HG02642 (cell line): ENCODE measurements around the gene TWF2.

Experiments used
- ATAC-seq: cut with Tn5 transposase; IDR thresholded peaks from one replicate; pipeline ENCODE4 v1.9.1; 2021; ENCODE audit warnings: mild to moderate bottlenecking; ENCODE audit not compliant: unreplicated experiment, poor library complexity

TWF2 gene

GRCh38 chr3:52188556-52188955, 50.4 kb downstream of the TWF2 start:
- ATAC-seq, result no peak

- no peak for ATAC-seq
Measured at GRCh38 chr3:52186729-52187128, 52.2 kb downstream of the TWF2 start.

- no peak for ATAC-seq
Measured at GRCh38 chr3:52185837-52186236, 53.1 kb downstream of the TWF2 start.

GRCh38 chr3:52185311-52185710, 53.6 kb downstream of the TWF2 start:
- no peak for ATAC-seq

GRCh38 chr3:52184690-52185089, 54.3 kb downstream of the TWF2 start:
- no peak for ATAC-seq

GRCh38 chr3:52183786-52184445, 55.0 kb downstream of the TWF2 start:
- no peak for ATAC-seq

- ATAC-seq, result no peak
Measured at GRCh38 chr3:52182691-52183090, 56.3 kb downstream of the TWF2 start.

- ATAC-seq, result no peak
Measured at GRCh38 chr3:52182196-52182595, 56.8 kb downstream of the TWF2 start.

GRCh38 chr3:52181543-52181942, 57.4 kb downstream of the TWF2 start:
- no peak for ATAC-seq
